Neuron (in vitro differentiated cells): ENCODE data around the gene ALK.

Experiments
- H2AFZ ChIP-seq: one replicate; pipeline ENCODE4 v1.6.1; 2013; ENCODE audit warnings: low read depth, mild to moderate bottlenecking, inconsistent platforms, low read length, moderate library complexity
- H3K27me3 ChIP-seq: one replicate; pipeline ENCODE4 v1.6.1; 2013; ENCODE audit warnings: low read length; ENCODE audit not compliant: insufficient read depth
- H3K36me3 ChIP-seq: one replicate; pipeline ENCODE4 v1.6.1; 2013; ENCODE audit warnings: low read length; ENCODE audit not compliant: insufficient read depth
- H3K4me1 ChIP-seq: one replicate; pipeline ENCODE4 v1.6.1; 2013; ENCODE audit warnings: low read length; ENCODE audit not compliant: insufficient read depth
- H3K4me3 ChIP-seq: 2 replicates; pipeline ENCODE4 v1.5.1; 2013; ENCODE audit warnings: mild to moderate bottlenecking, low read length, moderate library complexity
- H3K9me3 ChIP-seq: one replicate; pipeline ENCODE4 v1.6.1; 2013; ENCODE audit warnings: low read length

ALK gene

DNA sequence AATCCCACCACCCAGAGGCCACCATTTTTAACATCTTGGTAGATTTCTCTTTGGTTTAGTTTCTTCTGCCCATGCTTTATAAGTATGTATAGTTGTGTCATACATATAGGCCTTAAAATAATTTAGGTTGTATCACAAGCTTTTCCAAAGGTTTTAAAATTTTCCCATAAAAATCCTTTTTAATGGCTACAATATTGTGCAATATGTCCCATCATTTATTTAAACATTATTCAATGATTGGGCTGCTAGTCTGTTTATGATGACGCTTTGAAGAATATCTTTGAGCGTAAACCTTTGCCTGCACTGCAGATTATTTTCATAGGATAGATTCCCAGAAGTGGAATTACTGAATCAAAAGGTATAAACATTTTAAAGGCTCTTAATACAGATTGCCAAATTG, 588.8 kb downstream of the ALK start:
- H3K36me3 ChIP-seq: no peaks in the 10 kb centered on the region
- H3K4me1 ChIP-seq: no peaks in the 10 kb centered on the region
- no peak overlapping the region for H2AFZ ChIP-seq
- no peaks in the 10 kb centered on the region for H3K9me3 ChIP-seq
- no peak overlapping the region for H3K4me3 ChIP-seq
- H3K27me3 ChIP-seq: no peaks in the 10 kb centered on the region

DNA sequence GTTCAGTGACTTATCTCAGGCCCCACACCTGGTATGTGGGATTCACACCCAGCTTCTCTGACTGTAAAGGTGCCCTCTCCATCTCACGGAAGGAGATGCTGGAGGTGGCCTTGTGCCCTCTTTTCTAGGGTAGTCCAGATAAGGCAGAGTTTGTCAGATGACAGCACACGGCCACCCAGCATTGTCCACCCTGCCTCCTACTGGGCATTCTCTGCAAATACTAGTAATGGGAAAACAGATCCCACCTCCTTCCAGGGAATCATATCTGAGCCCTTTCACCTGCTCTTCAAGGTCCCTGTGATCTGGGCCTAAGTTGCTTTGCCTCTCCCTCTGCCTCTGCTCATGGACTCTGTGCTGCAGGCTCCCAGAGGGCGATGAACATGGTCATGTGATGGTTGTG, 591.5 kb downstream of the ALK start:
- Histone ChIP-seq H3K9me3 (no peaks in the 10 kb centered on the region), H3K36me3 (no peaks in the 10 kb centered on the region), H3K4me3 (no peak overlapping the region), H3K27me3 (no peaks in the 10 kb centered on the region), H3K4me1 (no peaks in the 10 kb centered on the region), H2AFZ (no peak overlapping the region)

DNA sequence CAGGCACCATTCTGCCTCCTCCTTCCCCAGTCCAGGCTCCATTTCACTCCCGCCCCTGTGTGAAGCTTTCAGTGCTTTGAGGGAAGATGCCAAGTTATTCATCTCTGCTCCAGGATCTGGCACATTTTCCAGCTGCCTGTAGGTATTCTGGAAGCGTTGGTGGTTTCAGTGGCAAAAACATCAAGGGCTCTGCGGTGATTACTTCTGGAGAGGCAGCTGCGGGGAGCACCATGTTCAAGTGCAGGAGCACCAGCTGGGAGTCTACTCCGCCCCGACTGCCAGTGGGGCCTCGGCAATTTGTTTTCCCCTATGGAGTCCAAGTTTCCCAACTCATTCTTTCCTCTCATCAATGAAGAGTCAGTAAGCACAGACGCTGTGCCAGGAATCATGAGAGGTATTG, 594.5 kb downstream of the ALK start:
- Histone ChIP-seq H3K27me3 (no peaks in the 10 kb centered on the region), H3K4me3 (no peak overlapping the region), H3K36me3 (no peaks in the 10 kb centered on the region), H3K4me1 (peaks cover 6% of the 10 kb centered on the region), H2AFZ (no peak overlapping the region), H3K9me3 (no peaks in the 10 kb centered on the region)

DNA sequence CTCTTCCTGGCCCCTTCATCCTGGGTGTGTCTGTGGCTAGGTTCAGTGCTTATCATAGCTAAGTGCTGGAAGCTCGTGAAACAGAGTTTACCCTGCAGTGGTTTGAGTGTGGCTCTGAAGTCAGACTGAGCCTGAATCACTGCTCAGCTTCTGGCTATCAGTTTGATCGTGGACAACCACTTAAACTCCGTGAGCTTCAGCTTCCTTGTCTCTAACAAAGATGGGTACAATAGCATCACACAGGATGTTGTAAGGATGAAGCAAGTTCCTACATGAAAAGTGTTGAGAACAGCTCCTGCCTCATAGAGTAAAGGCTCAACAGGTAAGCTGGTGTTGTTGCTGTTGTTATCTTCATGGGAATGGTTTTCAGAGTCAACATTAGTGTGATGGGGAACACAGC, 595.8 kb downstream of the ALK start:
- H3K4me1 ChIP-seq: peaks cover 6% of the 10 kb centered on the region
- H3K9me3 ChIP-seq: no peaks in the 10 kb centered on the region
- no peak overlapping the region for H3K4me3 ChIP-seq
- H3K36me3 ChIP-seq: no peaks in the 10 kb centered on the region
- H2AFZ ChIP-seq: no peak overlapping the region
- H3K27me3 ChIP-seq: no peaks in the 10 kb centered on the region

DNA sequence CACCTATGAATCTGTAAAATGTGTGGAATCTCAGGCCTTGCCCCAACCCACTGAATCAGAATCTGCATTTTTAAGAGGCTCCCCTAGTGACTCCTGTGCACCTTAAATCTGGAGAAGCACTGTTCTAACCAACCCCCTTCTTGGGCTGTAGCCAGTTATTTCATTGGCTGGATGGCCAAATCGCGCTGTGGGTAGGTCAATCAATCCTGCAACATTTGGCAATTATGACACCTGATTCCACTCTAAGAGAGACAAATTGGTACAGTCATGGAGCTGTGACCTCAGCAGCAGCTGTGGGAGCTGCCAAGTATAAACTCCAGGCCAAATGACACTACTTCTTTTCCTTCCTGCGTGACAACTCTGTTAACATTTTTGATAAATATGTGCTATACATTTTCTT, 597.4 kb downstream of the ALK start:
- H3K27me3 ChIP-seq: no peaks in the 10 kb centered on the region
- H2AFZ ChIP-seq: no peak overlapping the region
- peaks cover 6% of the 10 kb centered on the region for H3K4me1 ChIP-seq
- H3K36me3 ChIP-seq: no peaks in the 10 kb centered on the region
- no peaks in the 10 kb centered on the region for H3K9me3 ChIP-seq
- H3K4me3 ChIP-seq: no peak overlapping the region

DNA sequence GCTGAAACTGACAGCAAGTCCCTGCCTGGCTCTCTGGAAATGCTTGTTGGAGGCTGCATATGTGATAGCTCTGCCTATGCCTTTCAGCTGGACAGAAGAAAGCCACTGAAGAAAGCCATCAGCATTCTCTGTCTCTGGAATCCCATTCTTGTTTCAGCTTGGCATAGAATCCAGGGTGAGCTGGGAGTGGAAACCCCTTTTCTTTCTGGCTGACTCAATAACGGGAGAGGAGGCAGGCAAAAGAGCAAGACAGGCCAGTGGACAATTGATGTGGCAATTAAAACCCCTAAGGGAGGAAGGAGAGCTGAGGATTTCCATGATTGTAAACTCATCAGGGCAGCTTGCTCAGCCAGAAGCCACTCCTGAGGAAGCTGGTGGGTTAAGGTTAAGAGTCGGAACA, 598.1 kb downstream of the ALK start:
- Histone ChIP-seq H3K36me3 (no peaks in the 10 kb centered on the region), H3K9me3 (no peaks in the 10 kb centered on the region), H2AFZ (no peak overlapping the region), H3K4me1 (peaks cover 6% of the 10 kb centered on the region), H3K27me3 (no peaks in the 10 kb centered on the region), H3K4me3 (no peak overlapping the region)

DNA sequence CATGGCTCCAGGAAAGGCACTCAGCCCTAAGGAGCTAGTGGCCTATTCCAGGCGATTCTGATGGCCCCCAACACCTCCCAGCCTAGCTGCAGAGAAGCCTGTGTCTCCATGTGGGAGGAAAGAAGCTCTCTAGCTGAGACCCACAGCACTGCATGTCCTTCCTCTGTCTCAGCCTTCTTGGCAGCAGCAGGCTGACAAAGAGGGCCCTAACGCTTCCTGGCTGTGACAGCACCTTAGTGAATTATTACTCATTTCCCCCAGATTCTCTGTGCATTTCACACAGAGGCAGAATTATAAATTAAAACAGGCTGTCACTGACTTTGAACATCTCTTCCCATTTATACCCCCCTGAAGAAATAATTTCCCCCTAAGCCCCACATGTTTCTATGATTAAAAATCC, 599.4 kb downstream of the ALK start:
- no peak overlapping the region for H3K4me3 ChIP-seq
- no peaks in the 10 kb centered on the region for H3K36me3 ChIP-seq
- no peaks in the 10 kb centered on the region for H3K27me3 ChIP-seq
- no peak overlapping the region for H2AFZ ChIP-seq
- H3K9me3 ChIP-seq: no peaks in the 10 kb centered on the region
- H3K4me1 ChIP-seq: peaks cover 6% of the 10 kb centered on the region

DNA sequence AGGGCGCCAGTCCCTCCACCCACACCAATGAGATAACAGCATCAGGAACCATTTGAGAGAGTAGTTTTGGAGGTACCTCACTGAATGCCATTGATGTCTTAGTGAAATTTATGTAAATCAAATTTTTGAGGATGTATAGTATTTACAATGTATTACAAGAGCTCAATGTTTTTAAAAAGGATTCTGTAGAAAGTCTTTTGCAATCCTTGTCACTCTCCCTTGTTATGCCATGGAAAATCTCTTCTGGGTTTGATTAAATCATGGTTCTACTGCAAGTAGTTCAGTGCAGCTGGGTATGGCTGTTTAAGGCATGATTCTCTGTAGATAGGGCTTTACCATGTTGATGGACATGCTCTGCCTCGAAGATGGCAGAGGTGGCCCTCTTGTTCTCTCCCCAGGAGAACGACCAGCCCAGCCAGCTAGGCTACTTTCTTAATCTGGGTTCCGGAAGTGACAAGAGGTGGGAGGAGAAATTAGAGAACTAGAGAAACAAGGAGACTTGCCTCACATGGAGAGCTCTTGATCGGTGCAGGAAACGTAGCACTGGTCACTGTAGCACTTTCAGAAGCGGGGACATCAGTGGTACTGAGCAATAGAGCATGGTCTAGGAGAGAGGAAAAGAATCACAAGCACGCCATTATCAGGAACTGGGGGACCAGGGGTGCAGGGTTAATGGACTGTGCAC, 603.4 kb downstream of the ALK start:
- Histone ChIP-seq H3K4me3 (no peak overlapping the region), H2AFZ (no peak overlapping the region), H3K27me3 (no peaks in the 10 kb centered on the region), H3K4me1 (peaks cover 17% of the 10 kb centered on the region), H3K9me3 (no peaks in the 10 kb centered on the region), H3K36me3 (no peaks in the 10 kb centered on the region)

DNA sequence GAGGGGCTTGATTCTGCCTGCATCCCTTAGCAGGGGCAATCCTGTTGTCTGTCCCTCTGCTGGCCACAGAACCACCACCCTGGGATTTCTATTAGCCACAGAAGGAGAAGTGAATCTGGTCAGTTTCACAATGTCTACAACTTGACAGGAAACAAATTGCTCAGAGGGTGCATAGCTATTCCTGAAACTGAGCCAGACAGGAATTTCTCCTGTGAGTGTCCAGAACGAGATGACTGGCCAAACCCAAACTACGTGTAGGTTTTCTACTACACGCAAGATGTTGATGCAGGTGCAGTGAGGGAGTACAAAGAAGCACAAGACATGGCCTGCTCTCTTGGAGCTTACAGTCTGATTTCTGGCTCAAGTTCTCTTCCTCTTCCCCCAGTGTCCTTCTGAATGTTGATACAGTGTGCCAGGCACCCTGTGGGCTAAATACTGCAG, 604.3 kb downstream of the ALK start:
- H3K4me1 ChIP-seq: peaks cover 17% of the 10 kb centered on the region
- no peaks in the 10 kb centered on the region for H3K27me3 ChIP-seq
- no peaks in the 10 kb centered on the region for H3K36me3 ChIP-seq

DNA sequence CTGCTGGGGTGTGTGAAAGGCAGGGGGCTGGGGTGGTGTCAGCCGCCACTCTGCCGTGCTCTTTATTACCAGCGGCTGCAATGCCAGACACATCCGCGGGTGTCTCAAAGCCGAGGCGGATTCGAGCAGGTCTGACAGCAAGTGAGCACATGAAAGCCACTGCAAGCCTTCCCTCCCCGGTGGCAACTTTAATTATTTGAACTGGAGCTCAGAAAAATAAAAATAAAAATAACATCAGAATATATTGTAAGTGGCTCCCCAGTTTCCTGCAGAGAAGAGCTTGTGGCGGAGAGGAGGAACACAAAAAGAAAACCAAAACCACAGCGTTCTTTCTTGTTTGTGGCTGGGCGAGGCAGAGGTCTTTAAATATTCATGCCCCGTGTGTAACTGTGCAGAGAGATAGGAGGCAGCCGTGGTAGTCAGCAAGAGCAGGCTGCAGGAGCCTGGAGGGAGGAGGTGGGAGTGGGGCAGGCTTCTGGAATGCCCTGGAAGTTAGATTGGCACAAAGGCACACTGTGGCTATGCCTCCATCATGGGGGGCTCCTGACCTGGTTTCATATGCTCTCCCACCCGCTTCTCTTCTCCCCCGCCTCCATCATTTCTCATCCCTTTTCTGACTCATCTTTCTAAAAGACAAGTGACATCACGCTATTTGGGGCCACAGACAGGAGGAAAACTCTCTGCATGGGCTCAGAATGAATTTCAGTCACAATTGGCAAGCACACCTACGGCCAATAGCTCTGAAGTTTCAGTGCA, 606.4 kb downstream of the ALK start:
- H3K36me3 ChIP-seq: no peaks in the 10 kb centered on the region
- peak overlapping the region; percentile 84 for H2AFZ ChIP-seq
- no peaks in the 10 kb centered on the region for H3K9me3 ChIP-seq
- peak overlapping the region; percentile 49 for H3K4me3 ChIP-seq
- peaks cover 17% of the 10 kb centered on the region for H3K4me1 ChIP-seq
- no peaks in the 10 kb centered on the region for H3K27me3 ChIP-seq

More for the DNA sequence above, 604.3 kb downstream of the ALK start:
- Histone ChIP-seq H3K4me3 (no peak overlapping the region), H2AFZ (no peak overlapping the region), H3K9me3 (no peaks in the 10 kb centered on the region)

DNA sequence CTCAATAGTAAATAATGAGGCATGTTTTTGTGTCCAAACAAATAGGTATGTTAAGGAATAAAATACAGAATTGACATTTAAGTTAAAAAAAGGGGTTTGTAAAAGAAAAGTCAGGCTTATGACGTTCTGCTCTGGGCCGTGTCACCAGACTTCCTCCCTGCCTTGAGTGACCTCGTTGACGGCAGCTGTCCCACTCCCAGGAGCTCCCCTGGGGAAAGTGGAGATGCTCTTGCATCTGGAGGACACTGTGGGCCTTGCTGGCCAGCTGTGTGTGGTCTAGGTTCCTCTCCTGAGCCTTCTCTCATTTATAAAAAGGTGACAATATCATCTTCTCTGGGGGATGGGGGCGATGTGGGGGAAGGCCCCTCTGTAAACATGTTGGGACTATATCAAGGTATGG, 609.9 kb downstream of the ALK start:
- no peaks in the 10 kb centered on the region for H3K36me3 ChIP-seq
- no peak overlapping the region for H2AFZ ChIP-seq
- no peaks in the 10 kb centered on the region for H3K9me3 ChIP-seq
- H3K4me3 ChIP-seq: no peak overlapping the region
- H3K4me1 ChIP-seq: peaks cover 17% of the 10 kb centered on the region
- H3K27me3 ChIP-seq: no peaks in the 10 kb centered on the region

DNA sequence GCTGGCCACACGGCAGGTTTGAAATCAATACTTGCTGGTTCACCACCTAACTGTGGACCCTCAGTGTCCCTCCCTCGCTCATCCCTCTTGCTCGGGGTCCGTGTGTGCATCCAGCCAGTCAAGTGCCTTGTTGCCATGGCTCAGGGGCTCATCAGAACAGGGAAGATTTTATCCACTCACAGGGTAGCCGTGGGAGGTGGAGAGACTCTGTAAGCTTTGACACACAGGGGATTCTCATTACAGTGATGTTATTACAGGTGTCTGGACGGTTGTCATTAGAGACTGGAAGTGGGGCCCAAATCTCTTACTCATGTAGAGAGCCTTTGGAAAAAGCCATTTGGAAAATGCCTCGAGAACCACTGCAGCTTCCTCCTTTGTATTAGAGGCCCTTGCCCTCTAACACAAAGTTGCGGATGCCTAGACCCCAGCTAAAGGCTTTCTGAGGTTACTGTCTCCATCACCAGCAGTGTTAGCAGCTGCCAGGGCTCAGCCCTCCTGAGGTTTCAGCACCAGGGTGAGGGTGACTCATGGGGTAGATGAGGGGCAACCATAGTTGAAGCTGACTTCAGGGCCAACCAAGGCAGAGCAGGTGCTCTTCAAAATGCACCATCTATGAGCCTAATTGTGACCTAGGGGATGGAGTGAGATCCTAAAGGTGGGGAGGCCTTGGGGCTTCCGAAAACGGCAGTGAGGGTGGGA, 610.6 kb downstream of the ALK start:
- no peak overlapping the region for H2AFZ ChIP-seq
- H3K36me3 ChIP-seq: no peaks in the 10 kb centered on the region
- peaks cover 16% of the 10 kb centered on the region for H3K4me1 ChIP-seq
- no peaks in the 10 kb centered on the region for H3K9me3 ChIP-seq
- no peak overlapping the region for H3K4me3 ChIP-seq
- no peaks in the 10 kb centered on the region for H3K27me3 ChIP-seq
